Activated naive CD4-positive, alpha-beta T cell treated with anti-CD3 and anti-CD28 coated beads, Interleukin-2, amount 50 U/mL, for 24 hours (primary cell): ENCODE results near the gene PROCA1.

Experiments used
- H3K27ac Mint-ChIP-seq: one replicate; pipeline ENCODE4 v1.8.0; 2021; ENCODE audit warnings: mild to moderate bottlenecking, mixed read lengths
- H3K27me3 Mint-ChIP-seq: one replicate; pipeline ENCODE4 v1.8.0; 2021; ENCODE audit warnings: mixed read lengths
- H3K36me3 Mint-ChIP-seq: one replicate; pipeline ENCODE4 v1.8.0; 2021; ENCODE audit warnings: mixed read lengths
- H3K4me1 Mint-ChIP-seq: one replicate; pipeline ENCODE4 v1.8.0; 2021; ENCODE audit warnings: mixed read lengths
- H3K4me3 Mint-ChIP-seq: one replicate; pipeline ENCODE4 v1.8.0; 2021; ENCODE audit warnings: mild to moderate bottlenecking, mixed read lengths
- H3K9me3 Mint-ChIP-seq: one replicate; pipeline ENCODE4 v1.8.0; 2021; ENCODE audit warnings: mixed read lengths

PROCA1 gene

GRCh38 chr17:28747051-28747691 is 35.5 kb upstream of the PROCA1 start:
- Mint-ChIP-seq H3K36me3 (peaks cover 2% of the 10 kb centered on the region), H3K27ac (no peak overlapping the region), H3K4me3 (peak overlapping the region; percentile 92)

GRCh38 chr17:28746611-28747050 is 34.9 kb upstream of the PROCA1 start:
- peak overlapping the region; percentile 92 for H3K4me3 Mint-ChIP-seq
- H3K27ac Mint-ChIP-seq, result peak overlapping the region; percentile 51
- peaks cover 17% of the 10 kb centered on the region for H3K4me1 Mint-ChIP-seq
- no peaks in the 10 kb centered on the region for H3K9me3 Mint-ChIP-seq
- peaks cover 2% of the 10 kb centered on the region for H3K36me3 Mint-ChIP-seq
- H3K27me3 Mint-ChIP-seq, result no peaks in the 10 kb centered on the region

More at GRCh38 chr17:28747051-28747691, 35.5 kb upstream of the PROCA1 start:
- no peaks in the 10 kb centered on the region for H3K27me3 Mint-ChIP-seq
- H3K9me3 Mint-ChIP-seq, result no peaks in the 10 kb centered on the region
- H3K4me1 Mint-ChIP-seq, result peaks cover 17% of the 10 kb centered on the region

- peaks cover 17% of the 10 kb centered on the region for H3K4me1 Mint-ChIP-seq
- peaks cover 2% of the 10 kb centered on the region for H3K36me3 Mint-ChIP-seq
- H3K27me3 Mint-ChIP-seq, result no peaks in the 10 kb centered on the region
- peak overlapping the region; percentile 92 for H3K4me3 Mint-ChIP-seq
- peak overlapping the region; percentile 51 for H3K27ac Mint-ChIP-seq
- no peaks in the 10 kb centered on the region for H3K9me3 Mint-ChIP-seq
These were observed 34.2 kb upstream of the PROCA1 start for GRCh38 chr17:28745786-28746411.

GRCh38 chr17:28744972-28745785 is 33.5 kb upstream of the PROCA1 start:
- Mint-ChIP-seq H3K4me1 (peaks cover 15% of the 10 kb centered on the region), H3K36me3 (peaks cover 2% of the 10 kb centered on the region), H3K27ac (peak overlapping the region; percentile 94), H3K4me3 (peak overlapping the region; percentile 92), H3K9me3 (no peaks in the 10 kb centered on the region), H3K27me3 (no peaks in the 10 kb centered on the region)

GRCh38 chr17:28744104-28744971 is 32.6 kb upstream of the PROCA1 start:
- Mint-ChIP-seq H3K27ac (peak overlapping the region; percentile 94), H3K36me3 (peaks cover 2% of the 10 kb centered on the region), H3K4me1 (peaks cover 11% of the 10 kb centered on the region), H3K4me3 (peak overlapping the region; percentile 92), H3K9me3 (no peaks in the 10 kb centered on the region), H3K27me3 (no peaks in the 10 kb centered on the region)

GRCh38 chr17:28743243-28744103 is 31.8 kb upstream of the PROCA1 start, which contains the start of gene TRAF4:
Gene TRAF4 (plus strand): TSS chr17:28744011. CDS start chr17:28744113, 102 bp downstream.
- peak within 1 kb of the TSS; percentile 94 for H3K27ac Mint-ChIP-seq
- H3K36me3 Mint-ChIP-seq, result peaks cover 3% of the 10 kb centered on the region
- peak within 1 kb of the TSS; percentile 92 for H3K4me3 Mint-ChIP-seq
- H3K9me3 Mint-ChIP-seq, result no peaks in the 10 kb centered on the region
- H3K27me3 Mint-ChIP-seq, result no peaks in the 10 kb centered on the region
- peaks cover 15% of the 10 kb centered on the region for H3K4me1 Mint-ChIP-seq

- Mint-ChIP-seq H3K27ac (no peak overlapping the region), H3K4me1 (peaks cover 21% of the 10 kb centered on the region), H3K4me3 (no peak overlapping the region), H3K27me3 (no peaks in the 10 kb centered on the region), H3K36me3 (peaks cover 2% of the 10 kb centered on the region), H3K9me3 (no peaks in the 10 kb centered on the region)
These were observed 30.0 kb upstream of the PROCA1 start for GRCh38 chr17:28741358-28742349.

GRCh38 chr17:28740406-28741357 is 29.0 kb upstream of the PROCA1 start:
- no peaks in the 10 kb centered on the region for H3K9me3 Mint-ChIP-seq
- peaks cover 15% of the 10 kb centered on the region for H3K4me1 Mint-ChIP-seq
- no peaks in the 10 kb centered on the region for H3K27me3 Mint-ChIP-seq
- no peak overlapping the region for H3K4me3 Mint-ChIP-seq
- H3K36me3 Mint-ChIP-seq, result peaks cover 2% of the 10 kb centered on the region
- H3K27ac Mint-ChIP-seq, result no peak overlapping the region

GRCh38 chr17:28738680-28739384 is 27.1 kb upstream of the PROCA1 start:
- Mint-ChIP-seq H3K4me1 (peaks cover 15% of the 10 kb centered on the region), H3K4me3 (peak overlapping the region; percentile 71), H3K27ac (peak overlapping the region; percentile 91), H3K27me3 (no peaks in the 10 kb centered on the region), H3K36me3 (peaks cover 4% of the 10 kb centered on the region), H3K9me3 (no peaks in the 10 kb centered on the region)

- peaks cover 15% of the 10 kb centered on the region for H3K4me1 Mint-ChIP-seq
- H3K36me3 Mint-ChIP-seq, result peaks cover 6% of the 10 kb centered on the region
- H3K9me3 Mint-ChIP-seq, result no peaks in the 10 kb centered on the region
- no peaks in the 10 kb centered on the region for H3K27me3 Mint-ChIP-seq
- H3K27ac Mint-ChIP-seq, result peak overlapping the region; percentile 91
- peak overlapping the region; percentile 71 for H3K4me3 Mint-ChIP-seq
These were observed 26.3 kb upstream of the PROCA1 start for GRCh38 chr17:28737770-28738679.

GRCh38 chr17:28737316-28737715 is 25.6 kb upstream of the PROCA1 start:
- H3K4me3 Mint-ChIP-seq, result no peak overlapping the region
- peaks cover 6% of the 10 kb centered on the region for H3K36me3 Mint-ChIP-seq
- no peaks in the 10 kb centered on the region for H3K27me3 Mint-ChIP-seq
- H3K27ac Mint-ChIP-seq, result no peak overlapping the region
- no peaks in the 10 kb centered on the region for H3K9me3 Mint-ChIP-seq
- H3K4me1 Mint-ChIP-seq, result peaks cover 15% of the 10 kb centered on the region
